Measurements from ENCODE around the gene ADAMTSL2. TPM values are rescaled to one million over a fixed set of nuclear protein-coding genes. Genes with fewer than 3 reads are reported as not detected.

ADAMTSL2 gene
- total RNA-seq, 1 donor from 2014 or later = 10.1 TPM

DNA sequence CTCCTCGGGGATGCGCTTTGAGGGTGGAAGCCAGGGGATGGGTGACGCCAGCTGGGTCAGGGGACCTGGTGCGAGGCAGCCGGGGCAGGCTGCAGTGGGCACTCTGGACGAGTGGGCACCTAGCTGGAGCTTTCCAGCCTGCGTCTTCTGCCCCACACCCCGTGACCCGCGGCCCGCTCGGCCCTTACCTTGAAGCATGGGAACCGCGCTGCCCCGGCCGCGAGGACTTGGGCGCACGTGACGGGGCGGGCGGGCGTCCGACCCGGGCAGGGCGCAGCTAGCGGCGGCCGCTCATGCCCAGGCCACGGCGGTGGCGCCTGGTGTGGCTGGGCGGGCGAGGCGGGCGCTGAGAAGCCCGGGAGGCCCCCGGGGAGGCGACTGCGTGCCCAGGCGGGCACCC, 74.4 kb downstream of the ADAMTSL2 start:
- peaks cover 69% of the 10 kb centered on the region for H3K27me3 ChIP-seq (ENCODE audit: low read depth)
- no peak overlapping the region for H3K27ac ChIP-seq
- H3K36me3 ChIP-seq = no peaks in the 10 kb centered on the region
- ATAC-seq = no peak
- TF ChIP-seq, protein P1, sequence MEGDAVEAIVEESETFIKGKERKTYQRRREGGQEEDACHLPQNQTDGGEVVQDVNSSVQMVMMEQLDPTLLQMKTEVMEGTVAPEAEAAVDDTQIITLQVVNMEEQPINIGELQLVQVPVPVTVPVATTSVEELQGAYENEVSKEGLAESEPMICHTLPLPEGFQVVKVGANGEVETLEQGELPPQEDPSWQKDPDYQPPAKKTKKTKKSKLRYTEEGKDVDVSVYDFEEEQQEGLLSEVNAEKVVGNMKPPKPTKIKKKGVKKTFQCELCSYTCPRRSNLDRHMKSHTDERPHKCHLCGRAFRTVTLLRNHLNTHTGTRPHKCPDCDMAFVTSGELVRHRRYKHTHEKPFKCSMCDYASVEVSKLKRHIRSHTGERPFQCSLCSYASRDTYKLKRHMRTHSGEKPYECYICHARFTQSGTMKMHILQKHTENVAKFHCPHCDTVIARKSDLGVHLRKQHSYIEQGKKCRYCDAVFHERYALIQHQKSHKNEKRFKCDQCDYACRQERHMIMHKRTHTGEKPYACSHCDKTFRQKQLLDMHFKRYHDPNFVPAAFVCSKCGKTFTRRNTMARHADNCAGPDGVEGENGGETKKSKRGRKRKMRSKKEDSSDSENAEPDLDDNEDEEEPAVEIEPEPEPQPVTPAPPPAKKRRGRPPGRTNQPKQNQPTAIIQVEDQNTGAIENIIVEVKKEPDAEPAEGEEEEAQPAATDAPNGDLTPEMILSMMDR (IDR thresholded peaks at IDR 0.05) = no peak
- H3K9me3 ChIP-seq = no peaks in the 10 kb centered on the region
- H3K4me3 ChIP-seq = no peak overlapping the region
- H3K4me1 ChIP-seq = no peaks in the 10 kb centered on the region
- DNase-seq = peak; percentile 38
- intact Hi-C loops (cut with DNase I) = no loop called here

DNA sequence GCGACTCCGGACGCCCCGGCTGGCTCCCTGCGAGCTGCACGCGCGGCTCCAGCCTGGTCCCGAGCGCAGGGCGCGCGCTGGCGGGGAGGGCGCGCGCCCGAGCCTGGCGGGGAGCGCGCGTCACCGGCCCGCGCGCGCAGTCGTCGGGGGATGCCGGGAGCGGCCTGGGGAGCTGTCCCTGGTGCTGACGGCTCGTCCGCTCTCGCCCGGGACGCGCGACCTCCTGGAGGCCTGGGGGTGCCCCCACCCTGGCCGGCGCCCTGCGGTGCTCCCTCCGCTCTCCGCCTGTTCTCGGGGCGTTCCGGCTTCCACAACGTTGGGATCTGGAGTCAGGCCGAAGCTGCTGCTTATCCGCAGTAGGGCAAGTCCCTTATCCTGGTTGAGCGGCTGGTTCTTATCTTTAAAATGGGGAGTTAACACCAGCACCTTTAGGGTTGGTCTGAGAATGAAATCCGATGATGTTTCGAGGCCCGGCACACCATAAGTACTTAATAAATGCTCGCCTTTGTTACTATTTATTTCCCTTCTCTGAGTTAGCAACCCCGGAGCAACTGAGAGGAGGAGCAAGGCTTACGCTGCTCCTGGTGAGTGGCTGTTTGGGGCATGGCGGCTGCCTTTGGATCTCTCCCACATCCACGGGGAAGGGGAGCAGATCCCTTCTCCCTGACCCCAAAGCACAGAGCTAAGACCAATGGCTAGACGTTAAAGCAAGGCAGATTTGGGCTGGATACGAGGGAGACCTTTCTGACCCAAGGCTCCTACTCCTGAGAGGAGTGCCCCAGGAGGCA, 75.0 kb downstream of the ADAMTSL2 start, which contains the start of gene FAM163B:
Gene FAM163B, minus strand, starts transcription at position 79 of the 788 bp plus-strand sequence. CDS start 29,166 bp downstream, outside the sequence.
- DNase-seq (peak; percentile 45), ATAC-seq (peak; percentile 39 to 65)
- intact Hi-C loops (cut with DNase I) = no loop called here
- H3K36me3 ChIP-seq = no peaks in the 10 kb centered on the region
- H3K9me3 ChIP-seq = no peaks in the 10 kb centered on the region
- TF ChIP-seq, protein P1 (IDR thresholded peaks at IDR 0.05) = no peak
- H3K4me3 ChIP-seq = no peak within 1 kb of the TSS
- H3K27me3 ChIP-seq (ENCODE audit: low read depth) = peaks cover 75% of the 10 kb centered on the region
- no peak within 1 kb of the TSS for H3K27ac ChIP-seq
- no peaks in the 10 kb centered on the region for H3K4me1 ChIP-seq

- DNase-seq = no peak
- TF ChIP-seq, protein P1 (IDR thresholded peaks at IDR 0.05) = no peak
- no peaks in the 10 kb centered on the region for H3K9me3 ChIP-seq
- no peak overlapping the region for H3K27ac ChIP-seq
- intact Hi-C loops (cut with DNase I) = no loop called here
- no peaks in the 10 kb centered on the region for H3K36me3 ChIP-seq
- H3K27me3 ChIP-seq (ENCODE audit: low read depth) = peaks cover 82% of the 10 kb centered on the region
- no peak overlapping the region for H3K4me3 ChIP-seq
- no peak for ATAC-seq
- no peaks in the 10 kb centered on the region for H3K4me1 ChIP-seq
Measured at GRCh38 chr9:133610845-133611244, 76.3 kb downstream of the ADAMTSL2 start.

DNA sequence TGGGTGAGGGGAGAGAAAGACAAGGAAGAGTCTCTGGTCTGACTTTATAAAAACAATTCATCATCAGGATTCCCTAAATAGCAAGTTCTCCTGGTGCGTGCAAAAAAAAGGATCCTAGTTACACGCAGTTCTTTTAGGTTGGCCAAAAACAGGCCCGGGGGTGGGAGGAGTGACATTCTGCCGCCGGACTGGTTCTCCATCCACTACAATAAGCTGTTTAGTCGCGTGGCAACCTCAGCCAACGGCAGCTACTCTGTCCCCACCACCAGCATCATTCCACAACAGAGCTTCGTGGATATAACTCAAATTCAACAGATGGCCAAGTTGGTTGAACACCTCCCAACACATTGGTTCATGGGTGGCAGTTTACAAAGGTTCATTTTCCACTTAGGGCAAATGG, 77.5 kb downstream of the ADAMTSL2 start:
- Histone ChIP-seq H3K4me3 (no peak overlapping the region), H3K27ac (no peak overlapping the region), H3K4me1 (no peaks in the 10 kb centered on the region), H3K36me3 (no peaks in the 10 kb centered on the region), H3K9me3 (no peaks in the 10 kb centered on the region), H3K27me3 (ENCODE audit: low read depth) (peaks cover 82% of the 10 kb centered on the region)
- intact Hi-C loops (cut with DNase I) = no loop called here
- no peak for ATAC-seq
- peak; percentile 8 for DNase-seq
- TF ChIP-seq, protein P1 (IDR thresholded peaks at IDR 0.05) = no peak

GRCh38 chr9:133612816-133613215, 78.3 kb downstream of the ADAMTSL2 start:
- no peak overlapping the region for H3K4me3 ChIP-seq
- no peaks in the 10 kb centered on the region for H3K36me3 ChIP-seq
- TF ChIP-seq, protein P1 (IDR thresholded peaks at IDR 0.05) = no peak
- H3K9me3 ChIP-seq = no peaks in the 10 kb centered on the region
- ATAC-seq = no peak
- H3K27ac ChIP-seq = no peak overlapping the region
- H3K4me1 ChIP-seq = no peaks in the 10 kb centered on the region
- peaks cover 77% of the 10 kb centered on the region for H3K27me3 ChIP-seq (ENCODE audit: low read depth)
- intact Hi-C loops (cut with DNase I) = no loop called here
- DNase-seq = peak; percentile 24
